ENCODE results near the gene GFI1B.

GFI1B gene

GRCh38 chr9:132944294-132945185 is 34.0 kb upstream of the GFI1B start, which contains the start of gene TSC1:
TSS of gene TSC1 (minus strand) at chr9:132944616. CDS start at chr9:132928872, 15,744 bp downstream.
- H3K4me2 ChIP-seq, result peak within 1 kb of the TSS; percentile 85 to 100 (median 95)
- peak within 1 kb of the TSS; percentile 91 to 100 (median 100) for H3K4me3 ChIP-seq
- no peaks in the 10 kb centered on the region for H3K9me3 ChIP-seq (replicated peaks in 1 of 11)
- H3K4me1 ChIP-seq, result peaks cover 24 to 34% (median 30%) of the 10 kb centered on the region in 10 experiments
- H3K9ac ChIP-seq, result peak within 1 kb of the TSS; percentile 91 to 99 (median 96)
- no peaks in the 10 kb centered on the region for H3K27me3 ChIP-seq
- peak within 1 kb of the TSS; percentile 93 to 100 (median 98) for H3K27ac ChIP-seq
- no peak for TF ChIP-seq Cebpa-rat (IDR thresholded peaks at IDR 0.05)
- 0 out of 22 replicates have a peak, but pooled peaks cover 0 to 2% (median 0%) of the 10 kb centered on the region in 11 experiments for H3K36me3 ChIP-seq
- H4K20me1 ChIP-seq, result peaks cover 0 to 42% (median 13%) of the 10 kb centered on the region in 11 experiments; a peak in 11 of 22 replicates

DNA sequence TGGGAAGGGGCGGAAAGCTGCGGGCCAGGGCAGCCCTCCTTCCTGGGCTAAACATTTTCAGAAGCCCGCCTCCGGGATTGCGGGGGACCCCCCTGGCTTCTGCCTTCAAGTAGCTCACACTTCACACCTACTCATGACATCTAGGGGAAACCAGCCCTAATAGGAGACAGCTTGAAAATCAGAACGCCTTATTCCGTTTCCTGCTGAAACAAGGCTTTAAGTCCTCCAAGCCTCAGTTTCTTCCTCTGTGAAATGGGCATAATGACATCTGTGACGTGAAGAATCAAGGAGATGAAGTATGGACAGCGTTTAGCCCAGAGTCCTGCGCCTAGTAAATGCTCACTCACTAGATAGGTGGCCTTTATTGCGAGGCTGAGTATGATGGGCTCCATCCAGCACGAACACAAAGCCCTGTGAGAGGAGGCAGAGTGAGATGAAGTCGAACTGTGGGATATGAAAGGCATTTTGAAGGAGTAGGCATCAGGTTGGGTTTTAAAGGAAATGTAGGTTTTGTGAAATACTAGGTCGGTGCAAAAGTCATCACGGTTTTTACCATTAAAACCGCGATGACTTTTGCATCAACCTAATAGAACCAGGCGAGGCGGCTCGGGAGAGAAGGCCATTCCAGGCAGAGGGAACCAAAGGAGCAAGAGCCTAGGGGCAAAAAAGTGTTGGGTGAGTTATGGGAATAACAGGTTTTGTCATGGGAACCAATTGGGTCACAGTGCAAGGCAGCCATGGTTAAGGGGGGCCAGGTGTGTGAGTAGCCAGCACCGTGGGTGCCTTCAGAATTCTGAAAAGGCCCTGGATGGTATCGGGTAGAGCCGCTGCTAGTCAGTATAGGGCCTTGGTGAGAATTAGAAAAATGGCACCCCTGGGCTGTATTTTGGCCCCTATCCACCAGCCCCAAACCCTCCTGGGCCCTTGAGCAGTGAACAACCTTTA is 33.0 kb upstream of the GFI1B start:
- peak overlapping the region; percentile 93 to 100 (median 98) for H3K27ac ChIP-seq
- peaks cover 24 to 34% (median 29%) of the 10 kb centered on the region in 10 experiments for H3K4me1 ChIP-seq
- peak overlapping the region; percentile 91 to 100 (median 100) for H3K4me3 ChIP-seq
- H3K9ac ChIP-seq, result peak overlapping the region; percentile 91 to 99 (median 96)
- TF ChIP-seq Cebpa-rat (IDR thresholded peaks at IDR 0.05), result no peak
- H3K4me2 ChIP-seq, result peak overlapping the region; percentile 79 to 97 (median 92)
- peaks cover 0 to 32% (median 5%) of the 10 kb centered on the region in 11 experiments; a peak in 9 of 22 replicates for H4K20me1 ChIP-seq
- H3K36me3 ChIP-seq, result no peaks in the 10 kb centered on the region
- H3K9me3 ChIP-seq (replicated peaks in 1 of 11), result no peaks in the 10 kb centered on the region
- H3K27me3 ChIP-seq, result no peaks in the 10 kb centered on the region

GRCh38 chr9:132946211-132946610 is 32.3 kb upstream of the GFI1B start:
- no peak overlapping the region for H3K4me2 ChIP-seq
- H3K27me3 ChIP-seq, result no peaks in the 10 kb centered on the region
- H4K20me1 ChIP-seq, result peaks cover 0 to 25% (median 5%) of the 10 kb centered on the region in 11 experiments; a peak in 6 of 22 replicates
- H3K9ac ChIP-seq, result no peak overlapping the region
- H3K27ac ChIP-seq, result no peak overlapping the region
- no peaks in the 10 kb centered on the region for H3K36me3 ChIP-seq
- no peak overlapping the region for H3K4me3 ChIP-seq
- no peak for TF ChIP-seq Cebpa-rat (IDR thresholded peaks at IDR 0.05)
- H3K4me1 ChIP-seq, result peaks cover 24 to 34% (median 28%) of the 10 kb centered on the region in 10 experiments
- no peaks in the 10 kb centered on the region for H3K9me3 ChIP-seq (replicated peaks in 1 of 11)

DNA sequence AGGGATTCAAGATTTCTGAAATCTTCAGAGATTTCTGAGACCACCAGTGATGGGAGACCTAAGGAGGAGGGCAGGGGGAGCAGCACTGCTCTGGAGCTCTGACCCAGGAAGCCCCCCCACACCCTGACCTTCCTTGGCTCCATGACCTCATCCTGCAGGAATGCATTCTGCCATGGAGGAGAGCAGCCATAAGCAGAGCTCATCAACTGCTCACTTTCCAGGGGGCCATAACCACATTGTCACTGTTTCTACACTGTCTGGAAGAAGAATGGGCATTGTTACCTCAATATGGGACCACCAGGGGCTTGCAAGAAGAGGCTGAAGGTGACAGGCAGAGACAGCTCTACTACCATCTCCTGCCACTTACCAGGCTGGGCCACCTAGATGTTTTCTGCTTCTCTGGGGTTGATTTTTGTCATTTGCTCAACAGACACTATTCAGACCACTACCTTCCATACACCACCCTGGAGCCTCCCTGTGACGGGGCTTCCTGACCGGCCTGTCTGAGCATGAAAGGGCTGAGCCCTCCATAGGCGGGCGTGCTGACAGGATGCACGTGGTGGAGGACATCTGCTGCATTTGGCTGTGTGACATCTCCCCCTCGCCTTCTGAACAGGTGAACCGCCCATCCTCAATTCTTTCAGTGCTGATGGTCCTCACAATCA is 31.7 kb upstream of the GFI1B start:
- Histone ChIP-seq H4K20me1 (peaks cover 0 to 20% (median 4%) of the 10 kb centered on the region in 11 experiments; a peak in 6 of 22 replicates), H3K36me3 (no peaks in the 10 kb centered on the region), H3K9me3 (replicated peaks in 1 of 11) (no peaks in the 10 kb centered on the region), H3K4me1 (peaks cover 24 to 29% (median 26%) of the 10 kb centered on the region in 10 experiments), H3K9ac (no peak overlapping the region), H3K4me2 (no peak overlapping the region), H3K27ac (no peak overlapping the region), H3K27me3 (no peaks in the 10 kb centered on the region), H3K4me3 (no peak overlapping the region)
- no peak for TF ChIP-seq Cebpa-rat (IDR thresholded peaks at IDR 0.05)

- Histone ChIP-seq H3K4me2 (no peak overlapping the region), H3K4me3 (no peak overlapping the region), H3K36me3 (no peaks in the 10 kb centered on the region), H3K9me3 (replicated peaks in 1 of 11) (no peaks in the 10 kb centered on the region), H4K20me1 (peaks cover 0 to 11% (median 0%) of the 10 kb centered on the region in 11 experiments; a peak in 4 of 22 replicates), H3K27me3 (no peaks in the 10 kb centered on the region), H3K27ac (no peak overlapping the region), H3K9ac (no peak overlapping the region), H3K4me1 (peaks cover 14 to 19% (median 16%) of the 10 kb centered on the region in 10 experiments)
- TF ChIP-seq Cebpa-rat (IDR thresholded peaks at IDR 0.05), result no peak
These were observed 30.7 kb upstream of the GFI1B start for GRCh38 chr9:132947756-132948155.

- peaks cover 6 to 11% (median 8%) of the 10 kb centered on the region in 10 experiments for H3K4me1 ChIP-seq
- H3K36me3 ChIP-seq, result no peaks in the 10 kb centered on the region
- H3K27ac ChIP-seq, result no peak overlapping the region
- no peak overlapping the region for H3K4me3 ChIP-seq
- peaks cover 0 to 4% (median 0%) of the 10 kb centered on the region in 11 experiments; a peak in 3 of 22 replicates for H4K20me1 ChIP-seq
- TF ChIP-seq Cebpa-rat (IDR thresholded peaks at IDR 0.05), result no peak
- no peaks in the 10 kb centered on the region for H3K27me3 ChIP-seq
- H3K4me2 ChIP-seq, result no peak overlapping the region
- no peak overlapping the region for H3K9ac ChIP-seq
- no peaks in the 10 kb centered on the region for H3K9me3 ChIP-seq (replicated peaks in 1 of 11)
These were observed 29.9 kb upstream of the GFI1B start for GRCh38 chr9:132948482-132949050.

GRCh38 chr9:132949709-132950108 is 28.8 kb upstream of the GFI1B start:
- no peak overlapping the region for H3K9ac ChIP-seq
- no peak overlapping the region for H3K27ac ChIP-seq
- no peaks in the 10 kb centered on the region for H3K27me3 ChIP-seq
- H3K4me1 ChIP-seq, result peaks cover 5 to 9% (median 6%) of the 10 kb centered on the region in 10 experiments; a peak in 15 of 20 replicates
- H3K9me3 ChIP-seq (replicated peaks in 1 of 11), result peaks cover 8 to 11% (median 8%) of the 10 kb centered on the region in 11 experiments
- no peaks in the 10 kb centered on the region for H3K36me3 ChIP-seq
- no peak for TF ChIP-seq Cebpa-rat (IDR thresholded peaks at IDR 0.05)
- H4K20me1 ChIP-seq, result no peaks in the 10 kb centered on the region
- no peak overlapping the region for H3K4me2 ChIP-seq
- H3K4me3 ChIP-seq, result no peak overlapping the region

DNA sequence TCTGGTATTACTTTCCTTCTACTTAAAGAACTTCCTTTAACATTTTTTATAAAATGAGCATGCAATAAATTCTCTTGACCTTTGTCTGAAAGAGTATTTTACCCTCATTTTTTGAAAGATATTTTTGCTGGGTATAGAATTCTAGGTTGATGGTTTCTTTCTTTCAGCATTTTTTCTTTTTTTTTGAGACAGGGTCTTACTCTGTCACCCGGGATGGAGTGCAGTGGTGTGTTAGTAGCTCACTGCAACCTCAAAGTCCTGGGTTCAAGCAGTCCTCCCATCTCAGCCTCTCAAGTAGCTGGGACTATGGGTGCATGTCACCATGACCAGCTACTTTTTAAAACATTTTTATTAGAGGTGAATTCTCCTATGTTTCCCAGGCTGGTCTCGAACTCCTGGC is 23.4 kb upstream of the GFI1B start:
- Histone ChIP-seq H3K36me3 (no peaks in the 10 kb centered on the region; a peak in 1 of 22 replicates), H3K4me3 (no peak overlapping the region), H3K27ac (no peak overlapping the region), H4K20me1 (no peaks in the 10 kb centered on the region), H3K9me3 (replicated peaks in 1 of 11) (peaks cover 39 to 59% (median 51%) of the 10 kb centered on the region in 11 experiments), H3K4me1 (no peaks in the 10 kb centered on the region), H3K9ac (no peak overlapping the region), H3K27me3 (no peaks in the 10 kb centered on the region), H3K4me2 (no peak overlapping the region)
- TF ChIP-seq Cebpa-rat (IDR thresholded peaks at IDR 0.05), result no peak

All from BLaER1 treated with 17β-estradiol and CSF1 and Interleukin-3, amounts not matched to agents 10 nM and 100 nM (cell line).